NCI-H1417 treated with DMSO at 0.1 percent for 48 hours (cell line): ENCODE results near the gene UST.
"Not testable (repeated sequence)": the region's sequence is repeated elsewhere in the genome, so short reads cannot be mapped to it uniquely, and the experiment has no call there.

Source experiments
- DNase-seq: peaks from one replicate; lab custom pipeline; 2025; lab: John Stamatoyannopoulos, UW

UST gene

DNA sequence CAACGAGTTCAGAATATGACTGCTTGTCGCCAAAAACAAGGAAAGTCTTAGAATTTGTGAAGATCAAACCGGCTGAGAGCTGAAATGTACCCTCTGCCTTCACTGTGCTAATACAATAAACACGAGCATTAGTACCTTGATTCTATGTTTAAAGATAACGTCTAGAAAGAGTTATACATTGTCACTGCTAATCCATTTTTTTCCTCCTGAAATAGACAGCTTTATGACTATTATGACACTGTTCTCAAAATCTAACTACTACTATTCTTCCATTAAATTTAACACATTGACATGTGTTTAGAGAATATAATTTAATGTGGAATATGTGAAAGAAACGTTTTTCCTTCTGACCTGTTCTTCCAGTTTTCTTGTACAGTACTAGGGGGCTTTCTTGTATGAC is 204.8 kb downstream of the UST start:
- DNase-seq, result no peak

GRCh38 chr6:148952147-148953035 is 205.6 kb downstream of the UST start:
- no peak for DNase-seq

DNA sequence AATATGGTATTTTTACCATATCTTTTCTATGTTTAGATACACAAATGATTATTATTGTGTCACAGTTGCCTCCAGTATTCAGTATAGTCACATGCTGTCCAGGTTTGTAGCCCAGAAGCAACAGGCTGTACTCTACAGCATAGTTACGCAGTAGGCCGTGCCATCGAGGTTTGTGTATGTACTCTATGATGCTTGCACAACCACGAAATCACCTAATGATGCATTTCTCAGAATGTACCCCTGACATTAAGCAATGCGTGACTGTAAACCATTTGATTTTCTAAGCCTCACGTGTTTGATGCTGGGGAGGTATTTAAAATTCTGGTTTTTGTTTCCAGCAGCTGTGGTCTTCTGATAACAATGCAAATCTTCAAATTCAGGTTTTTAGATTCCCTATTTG is 207.6 kb downstream of the UST start:
- DNase-seq, result no peak

- DNase-seq, result no peak
Observed at GRCh38 chr6:148954934-148955333, 208.1 kb downstream of the UST start.

DNA sequence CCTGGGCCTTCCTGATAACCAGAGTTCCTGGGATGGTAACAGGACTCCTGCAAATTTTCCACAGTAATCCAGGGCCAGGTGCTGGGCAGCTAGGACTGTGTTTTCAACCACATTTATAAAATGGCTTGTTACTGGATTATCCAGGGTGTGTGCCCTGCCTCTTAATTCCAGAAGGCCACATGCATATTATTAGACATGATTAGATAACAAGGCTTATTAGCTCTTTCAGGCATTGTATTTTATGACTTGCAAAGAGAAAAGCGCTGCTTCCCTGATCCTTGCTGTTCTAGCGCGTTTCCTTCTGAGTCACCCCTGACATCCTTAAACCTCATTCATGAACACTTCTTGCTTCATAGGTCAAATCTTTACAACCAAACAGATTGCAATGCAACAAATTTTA is 208.6 kb downstream of the UST start:
- no peak for DNase-seq

GRCh38 chr6:148956163-148956562 is 209.3 kb downstream of the UST start:
- DNase-seq, result not testable (repeated sequence)

DNA sequence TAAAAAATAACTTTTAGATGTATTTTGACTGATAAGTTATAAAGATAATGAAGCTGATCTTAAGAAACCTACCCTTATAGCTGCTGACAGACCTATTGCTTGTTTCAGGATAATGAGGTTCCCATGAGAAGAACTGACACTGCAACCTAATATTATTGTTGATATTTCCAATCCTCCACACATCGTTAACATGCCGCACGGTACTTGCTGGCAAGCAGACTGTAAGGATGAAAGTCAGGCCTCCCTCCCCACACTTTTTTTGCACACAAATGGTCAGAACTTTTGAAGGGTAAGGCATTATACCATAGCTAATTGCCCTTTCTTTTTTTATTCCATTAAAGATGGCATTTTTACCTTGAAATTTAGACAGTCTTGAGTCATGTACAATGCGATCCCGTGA is 210.9 kb downstream of the UST start:
- no peak for DNase-seq

GRCh38 chr6:148959008-148959407 is 212.2 kb downstream of the UST start:
- no peak for DNase-seq

DNA sequence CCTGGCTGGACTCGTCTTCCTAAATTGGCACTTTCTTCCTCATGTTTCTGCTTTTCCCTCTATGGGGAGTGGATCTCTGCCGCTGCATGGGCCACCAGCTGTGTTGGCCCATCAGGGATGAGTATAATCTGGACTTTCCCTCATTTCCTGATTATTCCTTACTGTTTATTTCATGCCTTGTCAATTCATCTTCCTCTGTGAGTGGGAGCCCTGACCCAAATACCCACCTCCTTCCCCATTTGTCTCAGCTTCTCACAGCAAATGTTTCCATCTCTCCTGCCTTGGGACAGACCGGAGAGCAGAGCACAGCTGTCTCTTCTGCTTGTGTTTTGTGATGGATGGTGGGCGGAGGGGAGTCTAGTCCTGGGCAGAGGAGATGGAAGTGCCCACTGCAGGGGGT is 212.7 kb downstream of the UST start:
- no peak for DNase-seq

- no peak for DNase-seq
Observed at GRCh38 chr6:148962854-148963515, 216.2 kb downstream of the UST start.

DNA sequence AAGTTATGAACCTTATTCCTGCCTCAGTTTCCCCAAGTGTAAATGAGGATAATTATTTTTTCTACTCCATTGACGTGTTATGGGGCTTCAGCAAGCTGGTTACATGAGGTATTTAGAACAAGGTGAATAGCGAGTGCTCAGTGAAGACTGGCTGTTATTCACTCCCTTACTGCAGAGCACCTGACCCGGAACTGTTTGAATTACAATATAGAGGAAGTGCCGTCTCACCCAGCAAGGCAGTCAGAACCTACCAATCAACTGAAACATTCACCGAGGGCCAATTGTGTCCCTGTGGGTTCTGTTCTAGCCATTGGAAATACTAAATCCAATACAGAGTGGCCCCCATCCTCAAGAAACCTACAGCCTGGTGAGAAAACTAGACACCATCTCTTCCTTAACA is 216.9 kb downstream of the UST start:
- DNase-seq, result no peak

DNA sequence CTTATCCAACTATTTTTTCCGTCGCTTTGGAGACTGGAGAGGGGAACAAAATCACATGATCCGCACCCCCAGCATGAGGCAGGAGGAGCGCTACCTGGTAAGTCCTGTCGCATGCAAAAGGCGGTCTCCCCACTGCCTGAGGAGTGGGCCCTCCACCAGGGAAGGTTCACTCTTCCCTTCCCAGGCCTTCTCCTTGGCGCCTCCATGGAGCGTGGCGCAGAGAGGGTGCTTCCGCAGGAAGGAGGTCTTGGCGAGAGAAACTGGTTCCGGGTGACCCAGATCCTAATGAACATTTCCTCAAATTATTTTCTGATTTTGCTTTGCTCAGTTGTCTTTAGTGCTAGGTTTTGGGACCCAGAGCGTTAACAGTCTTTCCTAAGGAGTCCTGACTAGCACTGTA is 217.6 kb downstream of the UST start:
- no peak for DNase-seq

DNA sequence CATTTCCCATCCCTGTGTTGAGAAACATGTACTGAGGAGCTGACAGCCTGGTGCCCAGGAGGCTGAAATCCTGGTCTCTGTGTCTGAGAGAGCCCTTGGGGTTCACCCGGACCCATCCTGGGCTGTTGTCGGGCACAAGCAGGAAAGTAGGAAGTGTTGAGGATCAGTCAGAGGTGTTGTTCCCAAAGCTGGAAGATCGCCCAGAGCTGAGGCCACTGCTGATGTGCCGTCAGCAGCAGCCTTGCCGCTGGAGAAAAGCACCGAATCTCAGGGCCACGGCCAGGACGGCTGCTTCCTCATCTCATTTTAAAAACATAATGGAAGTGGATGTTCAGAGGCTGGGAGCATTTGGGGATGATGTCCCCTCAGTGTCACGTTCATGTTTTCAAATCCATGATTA is 218.5 kb downstream of the UST start:
- no peak for DNase-seq

- no peak for DNase-seq
Observed at GRCh38 chr6:148967011-148967520, 220.2 kb downstream of the UST start.

GRCh38 chr6:148967541-148967956 is 220.7 kb downstream of the UST start:
- DNase-seq, result no peak

DNA sequence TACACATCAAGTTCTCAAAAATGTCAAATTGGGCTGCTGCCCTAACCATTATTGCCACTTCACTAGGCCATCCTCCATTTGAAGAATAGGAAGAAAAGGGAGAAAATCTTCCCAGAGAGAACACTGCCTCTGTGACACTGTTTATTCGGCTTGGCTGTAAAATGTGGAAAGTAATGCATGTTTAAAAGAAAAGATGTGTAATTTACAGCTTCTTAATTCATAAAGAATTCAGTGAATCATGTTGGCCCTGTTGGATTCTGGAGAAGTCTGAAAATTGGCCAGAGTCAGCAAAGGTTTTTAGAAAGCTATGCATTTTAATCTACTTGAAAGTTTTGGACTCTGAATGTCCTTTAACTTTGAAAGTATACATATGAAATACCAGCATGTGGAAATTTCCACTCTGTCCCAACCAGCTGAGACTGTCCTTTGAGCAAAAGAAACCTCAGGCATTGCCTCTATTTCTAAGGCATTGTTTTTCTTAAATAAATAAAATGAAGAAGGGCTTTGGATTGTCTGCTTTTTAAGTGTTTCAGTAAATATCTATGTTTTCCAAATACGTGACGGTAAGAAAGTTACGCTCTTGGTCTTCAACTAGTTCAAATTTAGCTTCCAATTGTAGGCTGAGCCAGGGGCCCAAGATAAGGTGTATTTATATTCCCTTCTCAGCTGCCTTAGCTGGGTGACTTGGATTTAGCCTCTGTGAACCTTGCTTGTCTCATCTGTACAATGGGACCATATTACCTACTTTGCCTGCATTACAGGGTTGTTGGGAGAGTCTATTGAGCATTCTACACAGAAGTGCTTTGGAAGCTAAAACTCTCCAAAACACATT is 222.2 kb downstream of the UST start:
- DNase-seq, result no peak

GRCh38 chr6:148969603-148970061 is 222.8 kb downstream of the UST start:
- DNase-seq, result no peak

DNA sequence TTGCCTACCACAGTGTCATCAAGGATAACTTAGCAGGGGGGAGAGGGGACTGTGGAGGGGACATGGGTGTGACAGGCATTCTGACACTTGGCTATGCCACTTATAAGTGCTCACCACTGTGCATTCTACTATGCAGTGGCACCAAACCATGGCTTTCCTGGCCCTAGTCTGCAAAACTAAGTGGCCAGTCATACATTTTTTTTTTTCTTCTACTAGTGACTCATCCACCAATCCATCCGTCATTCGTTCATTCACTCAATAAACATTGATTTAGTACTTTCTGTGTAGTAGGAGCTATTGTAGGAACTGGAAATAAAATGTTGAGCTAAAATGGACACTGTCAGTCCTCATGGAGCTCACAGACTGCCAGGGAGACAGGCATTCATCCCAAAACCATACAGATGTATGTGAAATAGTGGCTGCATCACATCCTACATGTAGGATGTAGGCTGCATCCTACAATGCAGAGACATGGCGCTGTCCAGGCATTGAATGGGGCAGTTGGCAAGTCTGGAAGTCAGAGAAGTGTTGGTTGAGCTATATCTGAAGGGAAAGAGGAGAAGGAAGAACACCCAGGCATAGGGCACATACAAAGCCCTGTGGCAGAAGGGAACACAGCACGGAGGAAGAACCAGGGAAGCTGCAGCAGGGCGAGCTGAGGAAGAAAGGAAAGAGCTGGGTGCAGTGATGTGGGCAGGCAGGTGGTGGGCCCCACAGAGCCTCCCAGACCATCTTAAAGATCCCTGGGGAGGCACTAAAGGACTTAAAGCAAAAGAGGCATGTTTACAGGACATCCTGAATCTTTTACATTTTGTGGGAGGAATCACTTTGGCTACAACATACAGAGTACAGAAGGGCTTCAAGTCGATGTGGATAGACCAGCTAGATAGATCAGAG is 224.4 kb downstream of the UST start:
- no peak for DNase-seq

DNA sequence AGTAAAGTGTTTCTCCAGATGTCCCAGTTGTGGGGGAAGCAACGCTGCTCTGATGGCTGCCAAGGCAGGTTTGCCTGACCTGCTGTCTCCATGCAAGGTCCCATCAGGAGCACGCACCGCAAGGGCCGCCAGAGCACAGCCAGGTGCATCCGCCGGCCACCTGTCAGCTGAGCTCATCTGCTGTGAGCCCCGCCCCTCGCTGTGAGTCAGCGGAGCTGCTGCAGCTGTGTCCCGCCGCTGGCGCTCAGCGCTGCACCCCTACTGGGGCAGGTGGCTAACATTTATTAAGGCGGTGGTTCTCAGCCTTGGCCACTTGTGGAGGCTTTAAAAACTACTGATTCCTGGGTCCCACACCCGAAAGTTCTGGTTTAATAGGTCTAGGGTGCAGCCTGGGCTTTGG is 225.7 kb downstream of the UST start:
- peak; percentile 78 for DNase-seq

DNA sequence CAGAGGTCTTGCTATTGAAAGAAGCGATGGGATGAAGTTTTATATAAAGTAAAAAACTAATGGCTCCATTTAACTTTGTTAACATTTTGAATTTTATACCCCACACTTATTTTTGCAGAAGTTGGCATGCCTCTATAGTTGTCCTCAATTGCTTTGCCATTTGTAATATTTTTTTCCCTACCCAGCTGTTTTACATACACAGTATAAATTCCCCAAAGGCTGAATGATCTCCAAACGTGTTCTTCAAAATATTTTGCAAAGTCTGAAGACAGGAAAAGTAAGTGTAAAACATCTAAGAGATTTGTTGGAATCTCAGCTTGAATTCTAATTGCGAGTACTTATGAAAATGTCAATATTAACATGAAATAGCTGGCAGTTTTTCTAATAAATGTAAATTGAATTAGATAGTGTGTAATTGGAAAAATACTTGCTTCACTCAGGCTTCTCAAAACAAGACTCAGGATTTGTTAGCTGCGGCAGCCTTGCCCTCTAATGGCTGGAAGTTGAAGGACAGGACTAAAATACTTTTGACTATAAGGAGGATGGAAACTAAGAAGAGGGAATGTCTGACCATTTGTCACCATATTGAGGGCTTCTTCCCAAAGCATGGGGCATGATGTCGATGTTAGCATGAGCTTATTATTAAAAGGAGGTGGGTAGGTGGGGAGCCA is 226.8 kb downstream of the UST start:
- DNase-seq, result no peak

DNA sequence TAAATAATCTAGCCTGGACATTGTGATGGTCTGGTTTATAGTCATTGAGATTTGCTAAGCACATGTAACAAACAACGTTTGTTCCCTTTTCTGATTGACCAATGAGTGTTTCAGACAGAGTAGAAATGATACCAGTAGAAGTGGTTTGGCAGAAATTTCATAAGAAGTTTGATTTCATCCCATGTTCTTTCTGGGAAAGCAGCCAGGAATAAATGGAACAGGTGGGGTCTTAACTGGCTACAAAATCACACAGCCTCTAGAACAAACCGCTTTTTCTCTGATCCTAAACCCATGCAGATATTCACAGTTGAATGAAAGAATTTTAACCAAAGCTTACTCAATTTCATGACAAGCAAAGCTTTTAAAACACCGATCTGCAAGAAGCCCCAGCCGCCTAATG is 227.5 kb downstream of the UST start:
- DNase-seq, result no peak
